ENCODE data around the gene TMEM131L.
A peak's percentile ranks its signal among the peaks of the same experiment; 100 is the strongest.

- peak; percentile 21 for TF ChIP-seq CTCF (IDR thresholded peaks at IDR 0.05; ENCODE audit: low read depth, low read length, missing input control)
- TF ChIP-seq HNF4G (IDR thresholded peaks at IDR 0.05): no peak
- TF ChIP-seq RXRA (IDR thresholded peaks at IDR 0.05): no peak
- TF ChIP-seq REST (IDR thresholded peaks at IDR 0.05): no peak
- TF ChIP-seq EGR1 (IDR thresholded peaks at IDR 0.05; ENCODE audit: low read depth in 2 of 2): no peak
- TF ChIP-seq GABPA (IDR thresholded peaks at IDR 0.05 in 1 of 2, conservative IDR thresholded peaks at IDR 0.05 in 1 of 2): no peak
- no peak for TF ChIP-seq ATF3 (IDR thresholded peaks at IDR 0.05)
- TF ChIP-seq RAD21 (IDR thresholded peaks at IDR 0.05): no peak
Observed at GRCh38 chr4:153531000-153531358, 64.8 kb downstream of the TMEM131L start.
